Measurements from ENCODE around the gene ITPR2. TPM values are rescaled to one million over a fixed set of nuclear protein-coding genes. Genes with fewer than 3 reads are reported as not detected.

Gene ITPR2
- total RNA-seq, 1 experiment from 2014 or later, result 26.0 TPM

GRCh38 chr12:26304273-26304672 is 528.7 kb downstream of the ITPR2 start:
- Histone ChIP-seq H3K4me2 (no peak overlapping the region), H3K9me2 (ENCODE audit: insufficient read depth) (no peaks in the 10 kb centered on the region), H3K9me3 (ENCODE audit: insufficient read depth, low read depth) (no peaks in the 10 kb centered on the region), H3K4me1 (replicated peaks; ENCODE audit: insufficient read depth) (peaks cover 7% of the 10 kb centered on the region; the same call in 1 of the 2 replicates), H4K20me1 (ENCODE audit: insufficient read depth) (no peaks in the 10 kb centered on the region), H3K36me3 (ENCODE audit: low read depth) (no peaks in the 10 kb centered on the region), H3K27me3 (ENCODE audit: insufficient read depth, low read depth) (no peaks in the 10 kb centered on the region), H3K4me3 (no peak overlapping the region), H2AFZ (no peak overlapping the region), H3F3A (ENCODE audit: insufficient read depth, low read depth) (peaks cover 12% of the 10 kb centered on the region), H3K79me2 (ENCODE audit: low read depth) (no peaks in the 10 kb centered on the region), H3K27ac (no peak overlapping the region)
- intact Hi-C loops (cut with micrococcal nuclease; ENCODE audit: unreplicated experiment), result no loop called here
- no peak for TF ChIP-seq EZH2 (IDR thresholded peaks at IDR 0.05; ENCODE audit: low read depth)
- TF ChIP-seq, protein P1, sequence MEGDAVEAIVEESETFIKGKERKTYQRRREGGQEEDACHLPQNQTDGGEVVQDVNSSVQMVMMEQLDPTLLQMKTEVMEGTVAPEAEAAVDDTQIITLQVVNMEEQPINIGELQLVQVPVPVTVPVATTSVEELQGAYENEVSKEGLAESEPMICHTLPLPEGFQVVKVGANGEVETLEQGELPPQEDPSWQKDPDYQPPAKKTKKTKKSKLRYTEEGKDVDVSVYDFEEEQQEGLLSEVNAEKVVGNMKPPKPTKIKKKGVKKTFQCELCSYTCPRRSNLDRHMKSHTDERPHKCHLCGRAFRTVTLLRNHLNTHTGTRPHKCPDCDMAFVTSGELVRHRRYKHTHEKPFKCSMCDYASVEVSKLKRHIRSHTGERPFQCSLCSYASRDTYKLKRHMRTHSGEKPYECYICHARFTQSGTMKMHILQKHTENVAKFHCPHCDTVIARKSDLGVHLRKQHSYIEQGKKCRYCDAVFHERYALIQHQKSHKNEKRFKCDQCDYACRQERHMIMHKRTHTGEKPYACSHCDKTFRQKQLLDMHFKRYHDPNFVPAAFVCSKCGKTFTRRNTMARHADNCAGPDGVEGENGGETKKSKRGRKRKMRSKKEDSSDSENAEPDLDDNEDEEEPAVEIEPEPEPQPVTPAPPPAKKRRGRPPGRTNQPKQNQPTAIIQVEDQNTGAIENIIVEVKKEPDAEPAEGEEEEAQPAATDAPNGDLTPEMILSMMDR (conservative IDR thresholded peaks at IDR 0.05), result no peak
- CTCF ChIA-PET, result no interaction called here
- POLR2A ChIA-PET (ENCODE audit: unreplicated experiment), result no interaction called here
- no TSS peak for BruUV-seq (replicated peaks)
- DNase-seq, result no peak

DNA sequence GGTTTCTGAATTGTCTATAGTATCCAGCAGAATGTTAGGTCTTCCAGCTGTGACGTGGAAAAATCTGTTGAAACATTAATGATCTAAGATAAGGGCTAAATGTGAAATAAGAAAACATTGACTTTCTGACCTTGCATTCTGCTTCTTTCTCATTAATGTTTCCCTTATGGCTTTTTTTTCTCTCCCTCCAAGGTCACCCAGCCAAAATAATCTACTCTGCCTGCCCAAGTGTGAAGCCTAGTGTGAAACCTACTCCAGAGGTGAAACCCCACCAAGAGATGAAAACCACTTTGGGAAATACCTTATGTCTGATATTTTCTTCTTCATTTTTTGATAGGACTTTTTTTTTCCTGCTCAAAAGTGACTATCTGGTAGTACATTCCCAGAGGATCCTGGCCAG is 529.6 kb downstream of the ITPR2 start:
- DNase-seq, result no peak
- CTCF ChIA-PET, result no interaction called here
- H3K79me2 ChIP-seq (ENCODE audit: low read depth), result no peaks in the 10 kb centered on the region
- H3K4me1 ChIP-seq (replicated peaks; ENCODE audit: insufficient read depth), result peaks cover 12% of the 10 kb centered on the region
- H4K20me1 ChIP-seq (ENCODE audit: insufficient read depth), result no peaks in the 10 kb centered on the region
- peaks cover 21% of the 10 kb centered on the region for H3F3A ChIP-seq (ENCODE audit: insufficient read depth, low read depth)
- no peaks in the 10 kb centered on the region for H3K27me3 ChIP-seq (ENCODE audit: insufficient read depth, low read depth)
- no peaks in the 10 kb centered on the region for H3K36me3 ChIP-seq (ENCODE audit: low read depth)
- H3K9me2 ChIP-seq (ENCODE audit: insufficient read depth), result no peaks in the 10 kb centered on the region
- no peaks in the 10 kb centered on the region for H3K9me3 ChIP-seq (ENCODE audit: insufficient read depth, low read depth)
- BruUV-seq (replicated peaks), result no TSS peak
- H3K4me2 ChIP-seq, result no peak overlapping the region
- POLR2A ChIA-PET (ENCODE audit: unreplicated experiment), result no interaction called here
- TF ChIP-seq, protein P1 (conservative IDR thresholded peaks at IDR 0.05), result no peak
- TF ChIP-seq EZH2 (IDR thresholded peaks at IDR 0.05; ENCODE audit: low read depth), result no peak
- H3K27ac ChIP-seq, result no peak overlapping the region
- no peak overlapping the region for H2AFZ ChIP-seq
- intact Hi-C loops (cut with micrococcal nuclease; ENCODE audit: unreplicated experiment), result no loop called here
- no peak overlapping the region for H3K4me3 ChIP-seq

GRCh38 chr12:26302776-26303175 is 530.2 kb downstream of the ITPR2 start:
- CTCF ChIA-PET, result interaction anchor here (0.7 kb wide), 1 partner anchor 18 kb away, joined by 3 read pairs; no protein-coding TSS in a partner anchor

More at GRCh38 chr12:26302776-26303175, 530.2 kb downstream of the ITPR2 start:
- Histone ChIP-seq H4K20me1 (ENCODE audit: insufficient read depth) (no peaks in the 10 kb centered on the region), H2AFZ (no peak overlapping the region), H3K9me3 (ENCODE audit: insufficient read depth, low read depth) (no peaks in the 10 kb centered on the region), H3K4me2 (no peak overlapping the region), H3K27ac (no peak overlapping the region), H3K9me2 (ENCODE audit: insufficient read depth) (no peaks in the 10 kb centered on the region), H3K27me3 (ENCODE audit: insufficient read depth, low read depth) (no peaks in the 10 kb centered on the region), H3K36me3 (ENCODE audit: low read depth) (no peaks in the 10 kb centered on the region), H3K4me3 (no peak overlapping the region), H3F3A (ENCODE audit: insufficient read depth, low read depth) (peaks cover 26% of the 10 kb centered on the region), H3K79me2 (ENCODE audit: low read depth) (no peaks in the 10 kb centered on the region), H3K4me1 (replicated peaks; ENCODE audit: insufficient read depth) (peaks cover 18% of the 10 kb centered on the region)
- DNase-seq, result no peak
- POLR2A ChIA-PET (ENCODE audit: unreplicated experiment), result no interaction called here
- BruUV-seq (replicated peaks), result no TSS peak
- no peak for TF ChIP-seq EZH2 (IDR thresholded peaks at IDR 0.05; ENCODE audit: low read depth)
- TF ChIP-seq, protein P1 (conservative IDR thresholded peaks at IDR 0.05), result no peak
- intact Hi-C loops (cut with micrococcal nuclease; ENCODE audit: unreplicated experiment), result no loop called here

Measured in PC-9 (cell line).